ENCODE results near the gene HOATZ.

DNA sequence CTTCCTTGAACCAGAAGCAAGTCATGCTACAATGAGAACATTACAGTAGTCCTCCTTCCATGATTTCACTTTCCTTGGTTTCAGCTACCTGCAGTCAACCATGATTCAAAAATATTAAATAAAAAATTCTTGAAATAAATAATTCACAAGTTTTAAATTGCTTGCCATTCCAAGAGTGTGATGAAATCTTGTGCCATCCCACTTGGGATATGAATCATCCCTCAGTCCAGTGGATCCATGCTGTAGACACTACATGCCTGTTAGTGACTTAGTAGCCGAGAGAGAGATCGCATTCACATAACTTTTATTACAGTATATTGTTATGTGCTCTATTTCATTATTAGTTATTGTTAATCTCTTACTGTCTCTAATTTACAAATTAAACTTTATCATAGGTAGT, 6.0 kb downstream of the HOATZ start:
- TF ChIP-seq CTCF (IDR thresholded peaks at IDR 0.05) (no peak), USF1 (IDR thresholded peaks at IDR 0.05; ENCODE audit: borderline replicate concordance, low read depth) (no peak), EP300 (IDR thresholded peaks at IDR 0.05; ENCODE audit: borderline replicate concordance in 1 of 2, low read depth in 1 of 2, low read length in 1 of 2) (no peak), FOXM1 (IDR thresholded peaks at IDR 0.05; ENCODE audit: low read depth) (no peak), MEF2A (IDR thresholded peaks at IDR 0.05; ENCODE audit: borderline replicate concordance, low read depth) (no peak), POLR2AphosphoS5 (IDR thresholded peaks at IDR 0.05; ENCODE audit: low read depth, low read length) (no peak), EZH2phosphoT487 (IDR thresholded peaks at IDR 0.05; ENCODE audit: borderline replicate concordance, low read depth) (no peak), SMC3 (IDR thresholded peaks at IDR 0.05; ENCODE audit: low read depth, low read length) (no peak)

All from SK-N-SH (cell line).